Esophagus squamous epithelium (tissue), 4 donors: ENCODE measurements around the gene POLN.
"Not testable (repeated sequence)": the region's sequence is repeated elsewhere in the genome, so short reads cannot be mapped to it uniquely, and the experiment has no call there.

Experiments
- POLR2A ChIP-seq, 4 donors: fragments of 450-650 bp; IDR thresholded peaks; one replicate each; pipeline ENCODE4 v1.6.1; 2017; ENCODE audit warnings: antibody characterized with exemption in 4 of 4, mild to moderate bottlenecking in 4 of 4, moderate library complexity in 3 of 4
- TF ChIP-seq, protein P1 (sequence below), 6 experiments: fragments of 450-650 bp in 4 of 6; fragments of 200-600 bp in 2 of 6; sonication (generic) in 2 of 6; IDR thresholded peaks; one replicate each; pipeline ENCODE4 v1.5.1; 2016 to 2019; ENCODE audit warnings: antibody characterized with exemption in 6 of 6, mild to moderate bottlenecking in 4 of 6, moderate library complexity in 4 of 6

DNA sequence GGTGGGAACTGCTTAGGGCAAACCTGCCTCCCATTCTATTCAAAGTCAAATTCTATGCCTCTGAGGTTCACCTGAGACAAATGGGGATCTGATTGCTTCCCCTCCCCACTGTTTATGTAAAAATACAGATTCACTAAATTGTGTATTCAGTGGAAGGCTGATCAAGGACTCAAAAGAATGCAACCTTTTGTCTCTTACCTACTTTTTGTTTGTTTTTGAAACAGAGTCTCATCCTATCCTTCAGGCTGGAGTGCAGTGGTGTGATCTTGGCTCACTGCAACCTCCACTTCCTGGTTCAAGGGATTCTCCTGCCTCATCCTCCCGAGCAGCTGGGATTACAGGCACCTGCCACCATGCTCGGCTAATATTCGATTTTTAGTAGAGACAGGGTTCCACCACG, 20.5 kb downstream of the POLN start:
- not testable (repeated sequence) for TF ChIP-seq POLR2A (IDR thresholded peaks at IDR 0.05)
- TF ChIP-seq, protein P1, sequence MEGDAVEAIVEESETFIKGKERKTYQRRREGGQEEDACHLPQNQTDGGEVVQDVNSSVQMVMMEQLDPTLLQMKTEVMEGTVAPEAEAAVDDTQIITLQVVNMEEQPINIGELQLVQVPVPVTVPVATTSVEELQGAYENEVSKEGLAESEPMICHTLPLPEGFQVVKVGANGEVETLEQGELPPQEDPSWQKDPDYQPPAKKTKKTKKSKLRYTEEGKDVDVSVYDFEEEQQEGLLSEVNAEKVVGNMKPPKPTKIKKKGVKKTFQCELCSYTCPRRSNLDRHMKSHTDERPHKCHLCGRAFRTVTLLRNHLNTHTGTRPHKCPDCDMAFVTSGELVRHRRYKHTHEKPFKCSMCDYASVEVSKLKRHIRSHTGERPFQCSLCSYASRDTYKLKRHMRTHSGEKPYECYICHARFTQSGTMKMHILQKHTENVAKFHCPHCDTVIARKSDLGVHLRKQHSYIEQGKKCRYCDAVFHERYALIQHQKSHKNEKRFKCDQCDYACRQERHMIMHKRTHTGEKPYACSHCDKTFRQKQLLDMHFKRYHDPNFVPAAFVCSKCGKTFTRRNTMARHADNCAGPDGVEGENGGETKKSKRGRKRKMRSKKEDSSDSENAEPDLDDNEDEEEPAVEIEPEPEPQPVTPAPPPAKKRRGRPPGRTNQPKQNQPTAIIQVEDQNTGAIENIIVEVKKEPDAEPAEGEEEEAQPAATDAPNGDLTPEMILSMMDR (IDR thresholded peaks at IDR 0.05) = not testable (repeated sequence)
